Vagina (tissue), 2 donors: ENCODE results near the gene KNDC1. TPM values are rescaled to one million over a fixed set of nuclear protein-coding genes. Genes with fewer than 3 reads are reported as not detected.

ENCODE experiments used
- DNase-seq, 2 donors: peaks; one replicate each; pipeline ENCODE4 v3.0.0-alpha.2; 2017; ENCODE audit errors: extremely low spot score in 2 of 2
- H3K27ac ChIP-seq: fragments of 200-600 bp; sonication (generic); one replicate; pipeline ENCODE4 v1.5.1; 2019
- H3K27me3 ChIP-seq: fragments of 200-600 bp; sonication (generic); one replicate; pipeline ENCODE4 v1.5.1; 2019
- H3K36me3 ChIP-seq, 2 donors: fragments of 200-600 bp; sonication (generic); one replicate each; pipeline ENCODE4 v1.5.1; 2017 to 2019
- H3K4me1 ChIP-seq: fragments of 200-600 bp; sonication (generic); one replicate; pipeline ENCODE4 v1.5.1; 2019
- H3K4me3 ChIP-seq, 2 donors: fragments of 200-600 bp; sonication (generic); 1 replicate in 1 of 2; 2 replicates in 1 of 2; pipeline ENCODE4 v1.5.1; 2016 to 2019
- H3K9me3 ChIP-seq: fragments of 200-600 bp; sonication (generic); one replicate; pipeline ENCODE4 v1.5.1; 2019
- POLR2A ChIP-seq, 2 donors: fragments of 450-650 bp; IDR thresholded peaks; one replicate each; pipeline ENCODE4 v1.6.1; 2017; ENCODE audit warnings: antibody characterized with exemption in 2 of 2, mild to moderate bottlenecking in 2 of 2, moderate library complexity in 2 of 2
- POLR2AphosphoS5 ChIP-seq, 2 donors: sonication (generic); formaldehyde crosslinking; IDR thresholded peaks; one replicate each; pipeline ENCODE4 v1.9.0; 2017; ENCODE audit warnings: antibody characterized with exemption in 2 of 2, mild to moderate bottlenecking in 2 of 2, low read depth in 1 of 2; ENCODE audit not compliant: insufficient read depth in 1 of 2
- intact Hi-C: fragments of 100-400 bp; cut with DNase I; formaldehyde crosslinking; loops from one replicate; pipeline ENCODE4 v1.15.1; 2023
- total RNA-seq: library from RNA; depleted of rRNA; stranded (reverse); fragments of >200 nt; gene quantifications from one replicate; pipeline ENCODE4 v1.2.3, GENCODE V29; 2016
- TF ChIP-seq, protein P1 (sequence below), 3 experiments: fragments of 450-650 bp in 2 of 3; fragments of 200-600 bp in 1 of 3; sonication (generic) in 1 of 3; IDR thresholded peaks; one replicate each; pipeline ENCODE4 v1.5.1; 2017 to 2019; ENCODE audit warnings: antibody characterized with exemption in 3 of 3, mild to moderate bottlenecking in 2 of 3, moderate library complexity in 2 of 3

KNDC1 gene
- total RNA-seq, 1 donor from 2014 or later, result 3.4 TPM

GRCh38 chr10:133198206-133198605 is 38.2 kb downstream of the KNDC1 start:
- intact Hi-C loops, result no loop called here
- no peak for DNase-seq
- no peaks in the 10 kb centered on the region for H3K27me3 ChIP-seq
- no peaks in the 10 kb centered on the region for H3K4me1 ChIP-seq
- no peaks in the 10 kb centered on the region for H3K9me3 ChIP-seq
- no peak overlapping the region for H3K4me3 ChIP-seq
- no peaks in the 10 kb centered on the region for H3K36me3 ChIP-seq
- no peak overlapping the region for H3K27ac ChIP-seq
- TF ChIP-seq, protein P1, sequence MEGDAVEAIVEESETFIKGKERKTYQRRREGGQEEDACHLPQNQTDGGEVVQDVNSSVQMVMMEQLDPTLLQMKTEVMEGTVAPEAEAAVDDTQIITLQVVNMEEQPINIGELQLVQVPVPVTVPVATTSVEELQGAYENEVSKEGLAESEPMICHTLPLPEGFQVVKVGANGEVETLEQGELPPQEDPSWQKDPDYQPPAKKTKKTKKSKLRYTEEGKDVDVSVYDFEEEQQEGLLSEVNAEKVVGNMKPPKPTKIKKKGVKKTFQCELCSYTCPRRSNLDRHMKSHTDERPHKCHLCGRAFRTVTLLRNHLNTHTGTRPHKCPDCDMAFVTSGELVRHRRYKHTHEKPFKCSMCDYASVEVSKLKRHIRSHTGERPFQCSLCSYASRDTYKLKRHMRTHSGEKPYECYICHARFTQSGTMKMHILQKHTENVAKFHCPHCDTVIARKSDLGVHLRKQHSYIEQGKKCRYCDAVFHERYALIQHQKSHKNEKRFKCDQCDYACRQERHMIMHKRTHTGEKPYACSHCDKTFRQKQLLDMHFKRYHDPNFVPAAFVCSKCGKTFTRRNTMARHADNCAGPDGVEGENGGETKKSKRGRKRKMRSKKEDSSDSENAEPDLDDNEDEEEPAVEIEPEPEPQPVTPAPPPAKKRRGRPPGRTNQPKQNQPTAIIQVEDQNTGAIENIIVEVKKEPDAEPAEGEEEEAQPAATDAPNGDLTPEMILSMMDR (IDR thresholded peaks at IDR 0.05), result no peak
- no peak for TF ChIP-seq POLR2AphosphoS5 (IDR thresholded peaks at IDR 0.05; ENCODE audit: insufficient read depth in 1 of 2, low read depth in 1 of 2)
- TF ChIP-seq POLR2A (IDR thresholded peaks at IDR 0.05), result no peak

DNA sequence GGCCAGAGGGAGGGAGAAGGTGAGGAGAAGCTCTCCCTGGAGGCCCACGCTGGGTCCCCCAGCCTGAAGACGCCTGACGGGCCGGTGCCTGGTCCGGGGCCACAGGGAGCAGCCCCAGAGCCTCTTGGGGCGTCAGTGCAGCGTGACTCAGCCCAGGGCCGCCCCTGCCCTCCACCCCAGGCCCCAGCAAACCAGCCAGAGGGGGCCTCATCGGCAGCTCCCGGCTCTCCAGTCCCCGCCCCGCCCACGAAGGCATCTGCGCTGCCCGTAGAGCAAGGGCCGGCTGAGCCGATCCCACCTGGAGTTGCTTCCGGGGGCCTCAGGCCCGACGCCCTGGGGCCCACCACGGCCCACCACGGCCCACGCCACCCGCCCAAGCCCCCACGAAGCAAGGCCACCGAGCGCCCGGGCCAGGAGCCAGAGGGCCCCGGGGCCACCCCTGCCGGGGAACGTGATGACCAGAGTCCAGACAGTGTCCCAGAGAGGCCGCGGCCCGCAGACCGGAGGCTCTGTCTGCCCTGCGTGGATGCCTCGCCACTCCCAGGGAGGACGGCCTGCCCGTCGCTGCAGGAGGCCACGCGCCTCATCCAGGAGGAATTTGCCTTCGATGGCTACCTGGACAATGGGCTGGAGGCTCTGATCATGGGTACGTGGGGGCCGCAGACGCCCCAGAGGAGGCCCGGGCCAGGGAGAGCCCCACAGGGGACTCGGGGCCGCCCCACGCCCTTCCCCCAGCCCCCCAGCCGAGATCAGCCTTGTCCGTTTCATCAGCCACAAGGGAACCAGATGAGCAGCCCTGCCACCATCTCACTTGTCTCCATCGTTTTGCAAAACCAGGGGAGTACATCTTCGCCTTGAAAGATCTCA is 38.8 kb downstream of the KNDC1 start:
- H3K9me3 ChIP-seq, result no peaks in the 10 kb centered on the region
- no peaks in the 10 kb centered on the region for H3K36me3 ChIP-seq
- no peak overlapping the region for H3K27ac ChIP-seq
- intact Hi-C loops, result no loop called here
- H3K27me3 ChIP-seq, result no peaks in the 10 kb centered on the region
- no peak overlapping the region for H3K4me3 ChIP-seq
- no peak for DNase-seq
- TF ChIP-seq POLR2AphosphoS5 (IDR thresholded peaks at IDR 0.05; ENCODE audit: insufficient read depth in 1 of 2, low read depth in 1 of 2) (no peak), POLR2A (IDR thresholded peaks at IDR 0.05) (no peak)
- TF ChIP-seq, protein P1 (IDR thresholded peaks at IDR 0.05), result no peak
- no peaks in the 10 kb centered on the region for H3K4me1 ChIP-seq

- intact Hi-C loops, result no loop called here
- no peaks in the 10 kb centered on the region for H3K4me1 ChIP-seq
- no peak overlapping the region for H3K4me3 ChIP-seq
- no peaks in the 10 kb centered on the region for H3K36me3 ChIP-seq
- H3K27ac ChIP-seq, result no peak overlapping the region
- H3K27me3 ChIP-seq, result no peaks in the 10 kb centered on the region
- no peaks in the 10 kb centered on the region for H3K9me3 ChIP-seq
- TF ChIP-seq POLR2AphosphoS5 (IDR thresholded peaks at IDR 0.05; ENCODE audit: insufficient read depth in 1 of 2, low read depth in 1 of 2), result no peak
- TF ChIP-seq, protein P1 (IDR thresholded peaks at IDR 0.05), result no peak
- TF ChIP-seq POLR2A (IDR thresholded peaks at IDR 0.05), result no peak
- DNase-seq, result no peak
Measured at GRCh38 chr10:133199488-133199885, 39.5 kb downstream of the KNDC1 start.

DNA sequence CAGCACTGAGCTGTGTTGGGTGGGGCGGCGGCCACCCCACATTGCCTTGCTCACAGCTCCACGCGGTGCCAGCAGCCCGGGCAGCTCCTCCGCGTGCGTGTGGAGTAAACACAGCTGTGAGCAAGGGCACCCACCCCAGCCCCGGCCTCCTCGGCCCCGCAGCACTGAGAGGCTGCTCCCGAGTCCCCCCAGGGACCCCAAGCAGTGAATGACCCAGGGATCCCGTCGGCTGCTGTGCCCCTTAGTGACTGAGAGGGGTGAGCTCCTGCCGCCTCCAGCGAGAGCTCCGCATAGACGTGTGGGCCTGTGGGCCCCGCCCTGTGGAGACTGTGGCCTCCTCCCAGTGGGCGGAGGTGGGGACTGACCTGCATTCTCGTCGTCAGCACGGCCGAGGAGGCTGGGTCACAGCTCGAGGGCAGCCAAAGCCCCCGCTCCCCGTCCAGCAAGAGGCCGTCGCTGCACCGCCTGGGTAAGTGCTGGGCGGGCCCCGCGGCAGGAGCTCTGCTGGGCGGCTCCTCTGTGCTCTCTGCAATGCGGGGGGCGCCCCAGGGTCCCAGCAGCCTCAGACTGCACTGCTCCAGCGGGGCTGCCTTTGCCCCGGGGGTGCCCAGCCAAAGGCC is 40.1 kb downstream of the KNDC1 start:
- H3K27me3 ChIP-seq, result no peaks in the 10 kb centered on the region
- H3K36me3 ChIP-seq, result no peaks in the 10 kb centered on the region
- no peaks in the 10 kb centered on the region for H3K4me1 ChIP-seq
- H3K27ac ChIP-seq, result no peak overlapping the region
- no peak for DNase-seq
- no peaks in the 10 kb centered on the region for H3K9me3 ChIP-seq
- H3K4me3 ChIP-seq, result no peak overlapping the region
- TF ChIP-seq, protein P1 (IDR thresholded peaks at IDR 0.05), result no peak
- TF ChIP-seq POLR2A (IDR thresholded peaks at IDR 0.05), result no peak
- no peak for TF ChIP-seq POLR2AphosphoS5 (IDR thresholded peaks at IDR 0.05; ENCODE audit: insufficient read depth in 1 of 2, low read depth in 1 of 2)
- intact Hi-C loops, result no loop called here

- intact Hi-C loops, result no loop called here
- no peaks in the 10 kb centered on the region for H3K27me3 ChIP-seq
- no peaks in the 10 kb centered on the region for H3K36me3 ChIP-seq
Measured at GRCh38 chr10:133200621-133201031, 40.6 kb downstream of the KNDC1 start.

More at GRCh38 chr10:133200621-133201031, 40.6 kb downstream of the KNDC1 start:
- TF ChIP-seq POLR2A (IDR thresholded peaks at IDR 0.05) (no peak), POLR2AphosphoS5 (IDR thresholded peaks at IDR 0.05; ENCODE audit: insufficient read depth in 1 of 2, low read depth in 1 of 2) (no peak)
- TF ChIP-seq, protein P1 (IDR thresholded peaks at IDR 0.05), result no peak
- H3K4me1 ChIP-seq, result no peaks in the 10 kb centered on the region
- H3K9me3 ChIP-seq, result no peaks in the 10 kb centered on the region
- no peak overlapping the region for H3K27ac ChIP-seq
- no peak overlapping the region for H3K4me3 ChIP-seq
- no peak for DNase-seq
